Measurements from ENCODE around the gene PDS5B.
"Not testable (repeated sequence)": the region's sequence is repeated elsewhere in the genome, so short reads cannot be mapped to it uniquely, and the experiment has no call there.

Gene PDS5B

DNA sequence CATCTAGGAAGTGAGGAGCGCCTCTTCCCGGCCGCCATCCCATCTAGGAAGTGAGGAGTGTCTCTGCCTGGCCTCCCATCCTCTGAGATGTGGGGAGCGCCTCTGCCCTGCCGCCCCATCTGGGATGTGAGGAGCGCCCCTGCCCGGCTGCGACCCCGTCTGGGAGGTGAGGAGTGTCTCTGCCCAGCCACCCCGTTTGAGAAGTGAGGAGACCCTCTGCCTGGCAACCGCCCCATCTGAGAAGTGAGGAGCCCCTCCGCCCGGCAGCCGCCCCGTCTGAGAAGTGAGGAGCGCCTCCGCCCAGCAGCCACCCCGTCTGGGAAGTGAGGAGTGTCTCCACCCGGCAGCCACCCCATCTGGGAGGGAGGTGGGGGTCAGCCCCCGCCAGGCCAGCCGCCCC, 129.9 kb downstream of the PDS5B start:
- not testable (repeated sequence) for ATAC-seq, H3K4me1 Mint-ChIP-seq, H3K27ac Mint-ChIP-seq, H3K4me3 Mint-ChIP-seq, H3K27me3 Mint-ChIP-seq, DNase-seq
- Mint-ChIP-seq H3K36me3 (ENCODE audit: low read depth) (peaks cover 51% of the 10 kb centered on the region), H3K9me3 (peaks cover 24% of the 10 kb centered on the region)

DNA sequence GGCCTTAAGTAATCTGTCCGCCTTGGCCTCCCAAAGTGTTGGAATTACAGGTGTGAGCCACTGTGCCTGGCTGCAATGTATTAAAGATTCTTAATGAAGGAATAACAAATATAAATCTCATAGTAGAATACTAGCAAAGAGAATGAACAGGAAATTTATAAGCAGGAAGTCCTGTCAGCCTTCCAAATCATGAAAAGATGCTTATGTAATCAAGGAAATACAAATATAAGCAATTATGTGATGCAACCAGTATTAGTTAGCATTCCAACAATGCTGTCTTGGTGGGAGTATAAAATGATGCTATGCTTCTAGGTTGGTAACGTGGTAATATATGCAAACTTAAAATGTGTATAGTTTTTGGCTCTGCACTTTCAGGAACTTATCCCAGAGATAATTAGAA, 133.8 kb downstream of the PDS5B start:
- no peak for DNase-seq
- Mint-ChIP-seq H3K27me3 (no peaks in the 10 kb centered on the region), H3K4me3 (no peak overlapping the region), H3K36me3 (ENCODE audit: low read depth) (peaks cover 34% of the 10 kb centered on the region), H3K4me1 (peaks cover 10% of the 10 kb centered on the region), H3K27ac (no peak overlapping the region), H3K9me3 (peaks cover 4% of the 10 kb centered on the region)
- no peak for ATAC-seq

DNA sequence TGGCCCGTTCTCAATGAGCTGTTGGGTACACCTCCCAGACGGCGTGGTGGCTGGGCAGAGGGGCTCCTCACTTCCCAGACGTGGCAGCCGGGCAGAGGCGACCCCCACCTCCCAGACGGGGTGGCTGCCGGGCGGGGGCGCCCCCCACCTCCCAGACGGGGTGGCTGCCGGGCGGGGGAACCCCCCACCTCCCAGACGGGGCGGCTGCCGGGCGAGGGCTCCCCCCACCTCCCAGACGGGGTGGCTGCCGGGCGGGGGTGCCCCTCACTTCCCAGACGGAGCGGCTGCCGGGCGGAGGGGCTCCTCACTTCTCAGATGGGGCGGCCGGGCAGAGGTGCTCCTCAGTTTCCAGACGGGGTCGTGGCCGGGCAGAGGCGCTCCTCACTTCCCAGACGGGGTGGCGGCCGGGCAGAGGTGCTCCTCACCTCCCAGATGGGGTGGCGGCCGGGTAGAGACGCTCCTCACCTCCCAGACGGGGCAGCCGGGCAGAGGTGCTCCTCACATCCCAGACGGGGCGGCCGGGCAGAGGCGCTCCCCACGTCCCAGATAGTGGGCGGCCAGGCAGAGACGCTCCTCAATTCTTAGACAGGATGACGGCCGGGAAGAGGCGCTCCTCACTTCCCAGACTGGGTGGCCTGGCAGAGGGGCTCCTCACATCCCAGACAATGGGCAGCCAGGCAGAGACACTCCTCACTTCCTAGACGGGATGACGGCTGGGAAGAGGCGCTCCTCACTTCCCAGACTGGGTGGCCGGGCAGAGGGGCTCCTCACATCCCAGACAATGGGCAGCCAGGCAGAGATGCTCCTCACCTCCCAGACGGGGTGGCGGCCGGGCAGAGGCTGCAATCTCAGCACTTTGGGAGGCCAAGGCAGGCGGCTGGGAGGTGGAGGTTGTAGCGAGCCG, 135.1 kb downstream of the PDS5B start:
- peaks cover 37% of the 10 kb centered on the region for H3K36me3 Mint-ChIP-seq (ENCODE audit: low read depth)
- not testable (repeated sequence) for DNase-seq, H3K27ac Mint-ChIP-seq, H3K27me3 Mint-ChIP-seq, H3K9me3 Mint-ChIP-seq, H3K4me1 Mint-ChIP-seq, H3K4me3 Mint-ChIP-seq, ATAC-seq

DNA sequence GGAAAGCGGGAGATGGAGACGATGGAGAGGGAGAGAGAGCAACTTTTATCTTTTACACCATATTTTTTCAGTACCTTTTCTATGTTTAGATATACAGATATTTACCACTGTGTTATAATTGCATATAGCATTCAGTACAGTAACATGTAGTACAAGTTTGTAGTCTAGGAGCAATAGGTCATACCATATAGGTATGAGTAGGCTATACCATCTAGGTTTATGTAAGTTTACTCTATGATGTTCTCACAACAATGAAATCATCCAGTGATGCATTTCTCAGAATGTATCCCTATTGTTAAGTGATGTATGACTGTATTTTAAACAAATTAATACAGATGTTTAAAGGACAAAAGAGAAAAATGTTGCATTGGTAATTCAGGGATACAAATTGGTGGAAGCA, 136.1 kb downstream of the PDS5B start:
- no peak overlapping the region for H3K27ac Mint-ChIP-seq
- peaks cover 4% of the 10 kb centered on the region for H3K9me3 Mint-ChIP-seq
- H3K27me3 Mint-ChIP-seq = no peaks in the 10 kb centered on the region
- peaks cover 10% of the 10 kb centered on the region for H3K4me1 Mint-ChIP-seq
- ATAC-seq (no peak), DNase-seq (no peak)
- peaks cover 38% of the 10 kb centered on the region for H3K36me3 Mint-ChIP-seq (ENCODE audit: low read depth)
- H3K4me3 Mint-ChIP-seq = no peak overlapping the region

DNA sequence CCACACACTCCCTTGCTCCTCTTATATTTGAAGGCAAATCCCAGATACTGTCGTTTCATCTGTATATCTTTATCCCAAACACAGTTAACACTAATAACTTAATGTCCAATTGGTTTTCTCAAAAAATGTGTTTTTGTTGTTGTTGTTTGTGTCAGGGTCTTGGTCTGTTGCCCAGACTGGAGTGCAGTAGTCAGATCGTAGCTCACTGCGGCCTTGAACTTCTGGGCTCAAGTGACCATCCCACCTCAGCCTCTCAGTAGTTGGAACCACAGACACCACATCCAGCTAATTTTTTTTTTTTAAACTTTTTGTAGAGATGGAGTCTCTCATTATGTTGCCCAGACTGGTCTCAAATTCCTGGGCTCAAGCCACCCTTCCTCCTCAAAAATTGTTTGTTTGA, 137.7 kb downstream of the PDS5B start:
- peaks cover 44% of the 10 kb centered on the region for H3K36me3 Mint-ChIP-seq (ENCODE audit: low read depth)
- H3K27ac Mint-ChIP-seq = no peak overlapping the region
- H3K27me3 Mint-ChIP-seq = no peaks in the 10 kb centered on the region
- H3K9me3 Mint-ChIP-seq = peaks cover 4% of the 10 kb centered on the region
- no peak for DNase-seq
- no peak overlapping the region for H3K4me3 Mint-ChIP-seq
- peaks cover 12% of the 10 kb centered on the region for H3K4me1 Mint-ChIP-seq
- ATAC-seq = no peak

- Mint-ChIP-seq H3K9me3 (no peaks in the 10 kb centered on the region), H3K27me3 (no peaks in the 10 kb centered on the region), H3K36me3 (ENCODE audit: low read depth) (peaks cover 53% of the 10 kb centered on the region), H3K4me1 (peaks cover 27% of the 10 kb centered on the region), H3K27ac (no peak overlapping the region), H3K4me3 (no peak overlapping the region)
- ATAC-seq = no peak
- no peak for DNase-seq
These were observed 140.3 kb downstream of the PDS5B start for GRCh38 chr13:32726374-32727037.

DNA sequence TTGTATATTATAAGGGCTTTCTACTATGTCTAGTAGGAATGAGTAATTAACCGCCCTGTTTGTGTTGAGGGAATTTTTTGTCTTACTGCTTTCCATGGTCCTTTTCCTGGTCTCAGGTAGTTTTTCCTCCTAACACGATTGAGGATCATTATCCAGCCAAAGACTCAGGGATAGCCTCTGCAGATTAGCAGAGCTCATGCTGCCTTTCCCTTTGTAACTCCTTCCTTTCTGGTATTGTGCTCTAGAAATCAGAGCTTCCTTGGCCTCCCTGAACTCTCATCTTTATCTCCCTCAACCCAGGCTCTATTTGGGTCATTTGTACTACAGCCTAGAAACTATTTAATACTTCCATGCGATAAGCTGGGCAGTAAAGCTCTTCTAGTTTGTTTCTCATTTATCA, 142.1 kb downstream of the PDS5B start:
- Mint-ChIP-seq H3K4me3 (no peak overlapping the region), H3K27ac (no peak overlapping the region), H3K9me3 (no peaks in the 10 kb centered on the region), H3K27me3 (no peaks in the 10 kb centered on the region), H3K4me1 (peaks cover 25% of the 10 kb centered on the region), H3K36me3 (ENCODE audit: low read depth) (peaks cover 45% of the 10 kb centered on the region)
- ATAC-seq (no peak), DNase-seq (no peak)

DNA sequence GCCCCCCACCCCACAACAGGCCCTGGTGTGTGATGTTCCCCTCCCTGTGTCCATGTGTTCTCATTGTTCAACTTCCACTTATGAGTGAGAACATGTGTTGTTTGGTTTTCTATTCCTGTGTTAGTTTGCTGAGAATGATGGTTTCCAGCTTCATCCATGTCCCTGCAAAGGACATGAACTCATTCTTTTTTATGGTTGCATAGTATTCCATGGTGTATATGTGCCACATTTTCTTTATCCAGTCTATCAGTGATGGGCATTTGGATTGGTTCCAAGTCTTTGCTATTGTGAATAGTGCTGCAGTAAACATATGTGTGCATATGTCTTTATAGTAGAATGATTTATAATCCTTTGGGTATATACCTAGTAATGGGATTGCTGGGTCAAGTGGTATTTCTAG, 142.8 kb downstream of the PDS5B start:
- peaks cover 40% of the 10 kb centered on the region for H3K36me3 Mint-ChIP-seq (ENCODE audit: low read depth)
- H3K27ac Mint-ChIP-seq, H3K4me3 Mint-ChIP-seq, DNase-seq, ATAC-seq, H3K27me3 Mint-ChIP-seq, H3K9me3 Mint-ChIP-seq: not testable (repeated sequence)
- H3K4me1 Mint-ChIP-seq = peaks cover 24% of the 10 kb centered on the region

- Mint-ChIP-seq H3K4me1 (peaks cover 41% of the 10 kb centered on the region), H3K9me3 (no peaks in the 10 kb centered on the region), H3K27me3 (no peaks in the 10 kb centered on the region), H3K27ac (peak overlapping the region; percentile 57), H3K4me3 (no peak overlapping the region), H3K36me3 (ENCODE audit: low read depth) (peaks cover 39% of the 10 kb centered on the region)
- no peak for ATAC-seq
- DNase-seq = no peak
These were observed 144.8 kb downstream of the PDS5B start for GRCh38 chr13:32731074-32731473.

DNA sequence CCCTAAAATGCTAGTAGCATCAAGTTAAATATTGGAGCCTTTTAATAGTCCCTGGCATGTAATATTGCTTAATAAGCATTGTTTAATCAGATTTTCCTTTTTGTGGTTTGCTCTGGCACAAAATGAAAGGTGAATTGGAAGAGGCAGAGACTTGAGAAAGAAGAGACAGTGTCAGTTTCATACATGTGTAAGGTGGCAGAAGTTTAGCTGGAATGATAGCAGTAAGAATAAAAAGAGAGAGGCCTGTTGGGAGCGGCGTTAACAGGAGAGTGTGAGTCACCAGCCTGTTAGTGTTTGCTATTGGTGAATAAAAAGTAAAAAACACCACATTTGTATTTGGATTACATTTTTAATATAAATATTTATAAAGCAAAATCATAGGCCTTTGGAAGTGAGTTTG, 145.3 kb downstream of the PDS5B start:
- ATAC-seq (peak; percentile 93), DNase-seq (peak; percentile 14)
- peak overlapping the region; percentile 57 for H3K27ac Mint-ChIP-seq
- no peaks in the 10 kb centered on the region for H3K9me3 Mint-ChIP-seq
- H3K36me3 Mint-ChIP-seq (ENCODE audit: low read depth) = peaks cover 36% of the 10 kb centered on the region
- H3K4me3 Mint-ChIP-seq = no peak overlapping the region
- no peaks in the 10 kb centered on the region for H3K27me3 Mint-ChIP-seq
- peaks cover 46% of the 10 kb centered on the region for H3K4me1 Mint-ChIP-seq

DNA sequence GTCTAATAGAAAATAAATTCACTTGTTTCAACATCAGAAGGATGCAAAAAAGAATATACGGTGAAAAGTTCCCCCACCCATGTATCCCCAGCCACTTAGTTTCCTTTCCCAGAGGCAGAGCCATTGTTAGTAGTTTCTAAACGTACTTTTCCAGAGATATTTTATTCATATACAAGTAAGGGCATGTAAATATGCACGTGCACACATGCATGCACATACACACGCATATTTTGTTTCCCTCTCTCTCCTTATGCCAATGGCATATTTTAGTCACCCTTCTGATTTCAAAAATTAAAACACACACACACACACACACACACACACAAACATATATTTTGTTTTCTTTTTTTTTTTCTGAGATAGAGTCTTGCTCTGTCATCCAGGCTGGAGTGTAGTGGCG, 147.4 kb downstream of the PDS5B start:
- Mint-ChIP-seq H3K4me1 (peaks cover 60% of the 10 kb centered on the region), H3K9me3 (no peaks in the 10 kb centered on the region), H3K27me3 (no peaks in the 10 kb centered on the region), H3K36me3 (ENCODE audit: low read depth) (peaks cover 34% of the 10 kb centered on the region), H3K27ac (no peak overlapping the region), H3K4me3 (no peak overlapping the region)
- DNase-seq (no peak), ATAC-seq (no peak)

DNA sequence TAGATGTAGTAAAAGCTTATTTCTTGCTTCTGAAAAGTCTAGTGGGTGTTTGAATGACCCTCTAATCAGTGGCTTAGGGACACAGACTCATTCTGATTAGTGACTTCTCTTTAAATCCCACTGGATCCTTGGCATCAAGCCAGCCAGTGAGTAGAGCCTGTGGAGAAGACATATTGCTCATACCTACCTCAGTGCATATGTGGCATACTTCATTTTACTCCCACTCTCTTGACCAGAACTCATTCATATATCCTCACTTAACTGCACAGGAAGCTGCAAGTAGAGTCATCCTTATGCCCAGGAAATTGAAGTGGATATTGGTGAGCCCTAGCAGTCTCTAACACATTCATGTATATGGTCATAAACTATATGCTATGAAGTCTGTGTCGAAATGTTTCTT, 148.3 kb downstream of the PDS5B start:
- peak; percentile 62 for ATAC-seq
- peak; percentile 5 for DNase-seq
- Mint-ChIP-seq H3K4me3 (no peak overlapping the region), H3K4me1 (peaks cover 60% of the 10 kb centered on the region), H3K9me3 (no peaks in the 10 kb centered on the region), H3K27ac (peak overlapping the region; percentile 21), H3K36me3 (ENCODE audit: low read depth) (peaks cover 28% of the 10 kb centered on the region), H3K27me3 (no peaks in the 10 kb centered on the region)

- Mint-ChIP-seq H3K27ac (peak overlapping the region; percentile 83), H3K9me3 (no peaks in the 10 kb centered on the region), H3K27me3 (no peaks in the 10 kb centered on the region), H3K4me1 (peaks cover 55% of the 10 kb centered on the region), H3K36me3 (ENCODE audit: low read depth) (peaks cover 19% of the 10 kb centered on the region), H3K4me3 (no peak overlapping the region)
- ATAC-seq (no peak), DNase-seq (no peak)
These were observed 149.6 kb downstream of the PDS5B start for GRCh38 chr13:32735859-32736258.

DNA sequence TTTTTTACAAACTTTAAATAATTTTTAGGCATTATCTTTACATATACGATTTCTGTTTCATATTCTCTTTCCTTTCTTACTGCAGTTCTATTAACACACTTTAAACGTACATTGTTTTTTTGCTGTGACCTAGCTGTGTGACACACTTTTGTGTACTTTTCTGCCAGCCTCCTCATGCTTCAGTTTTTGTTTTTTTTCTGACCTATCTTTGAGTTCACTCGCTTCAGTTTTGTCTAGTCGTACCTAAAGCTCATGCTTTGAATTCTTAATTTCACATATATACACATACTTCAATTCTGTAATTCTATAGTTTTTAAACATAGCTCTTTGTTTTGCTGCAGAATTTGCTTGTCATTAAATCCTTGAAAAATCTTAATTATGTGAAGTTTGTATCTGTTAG, 150.4 kb downstream of the PDS5B start:
- no peak for ATAC-seq
- Mint-ChIP-seq H3K27ac (peak overlapping the region; percentile 83), H3K9me3 (no peaks in the 10 kb centered on the region), H3K4me3 (peak overlapping the region; percentile 75), H3K27me3 (no peaks in the 10 kb centered on the region), H3K4me1 (peaks cover 47% of the 10 kb centered on the region), H3K36me3 (ENCODE audit: low read depth) (peaks cover 20% of the 10 kb centered on the region)
- DNase-seq = no peak

GRCh38 chr13:32737111-32737571, 150.9 kb downstream of the PDS5B start:
- ATAC-seq (peak; percentile 66), DNase-seq (no peak)
- H3K4me1 Mint-ChIP-seq = peaks cover 44% of the 10 kb centered on the region
- H3K27ac Mint-ChIP-seq = peak overlapping the region; percentile 83
- peak overlapping the region; percentile 75 for H3K4me3 Mint-ChIP-seq
- H3K27me3 Mint-ChIP-seq = no peaks in the 10 kb centered on the region
- H3K36me3 Mint-ChIP-seq (ENCODE audit: low read depth) = peaks cover 23% of the 10 kb centered on the region
- H3K9me3 Mint-ChIP-seq = no peaks in the 10 kb centered on the region

Measured in activated naive CD8-positive, alpha-beta T cell treated with anti-CD3 and anti-CD28 coated beads, Interleukin-2, amount 50 U/mL, for 24 hours (primary cell).